ENCODE measurements around the gene PTPRT. TPM values are rescaled to one million over a fixed set of nuclear protein-coding genes. Genes with fewer than 3 reads are reported as not detected.

PTPRT gene
- total and polyA plus RNA-seq, 7 donors = under 0.01 to 0.09 (median 0.03) TPM; not detected in 1

- TF ChIP-seq, protein P1, sequence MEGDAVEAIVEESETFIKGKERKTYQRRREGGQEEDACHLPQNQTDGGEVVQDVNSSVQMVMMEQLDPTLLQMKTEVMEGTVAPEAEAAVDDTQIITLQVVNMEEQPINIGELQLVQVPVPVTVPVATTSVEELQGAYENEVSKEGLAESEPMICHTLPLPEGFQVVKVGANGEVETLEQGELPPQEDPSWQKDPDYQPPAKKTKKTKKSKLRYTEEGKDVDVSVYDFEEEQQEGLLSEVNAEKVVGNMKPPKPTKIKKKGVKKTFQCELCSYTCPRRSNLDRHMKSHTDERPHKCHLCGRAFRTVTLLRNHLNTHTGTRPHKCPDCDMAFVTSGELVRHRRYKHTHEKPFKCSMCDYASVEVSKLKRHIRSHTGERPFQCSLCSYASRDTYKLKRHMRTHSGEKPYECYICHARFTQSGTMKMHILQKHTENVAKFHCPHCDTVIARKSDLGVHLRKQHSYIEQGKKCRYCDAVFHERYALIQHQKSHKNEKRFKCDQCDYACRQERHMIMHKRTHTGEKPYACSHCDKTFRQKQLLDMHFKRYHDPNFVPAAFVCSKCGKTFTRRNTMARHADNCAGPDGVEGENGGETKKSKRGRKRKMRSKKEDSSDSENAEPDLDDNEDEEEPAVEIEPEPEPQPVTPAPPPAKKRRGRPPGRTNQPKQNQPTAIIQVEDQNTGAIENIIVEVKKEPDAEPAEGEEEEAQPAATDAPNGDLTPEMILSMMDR (IDR thresholded peaks at IDR 0.05) = no peak
- intact Hi-C loops (cut with DNase I) = no loop called here
- H3K4me1 ChIP-seq = no peaks in the 10 kb centered on the region
- no peak overlapping the region for H3K4me3 ChIP-seq
- no peak overlapping the region for H3K27ac ChIP-seq
- 29 to 53% (median 30%) methylated on average over 5 of the region's 5 CpGs for WGBS, 3 donors
- H3K9me3 ChIP-seq = no peaks in the 10 kb centered on the region
- ATAC-seq = no peak
- H3K27me3 ChIP-seq (ENCODE audit: insufficient read depth in 3 of 3, low read length in 2 of 3) = no peaks in the 10 kb centered on the region
- no peak for DNase-seq
- H3K36me3 ChIP-seq (ENCODE audit: insufficient read depth in 1 of 2, low read depth in 1 of 2) = no peaks in the 10 kb centered on the region
These were observed 1137.8 kb downstream of the PTPRT start for GRCh38 chr20:42051921-42052320.

DNA sequence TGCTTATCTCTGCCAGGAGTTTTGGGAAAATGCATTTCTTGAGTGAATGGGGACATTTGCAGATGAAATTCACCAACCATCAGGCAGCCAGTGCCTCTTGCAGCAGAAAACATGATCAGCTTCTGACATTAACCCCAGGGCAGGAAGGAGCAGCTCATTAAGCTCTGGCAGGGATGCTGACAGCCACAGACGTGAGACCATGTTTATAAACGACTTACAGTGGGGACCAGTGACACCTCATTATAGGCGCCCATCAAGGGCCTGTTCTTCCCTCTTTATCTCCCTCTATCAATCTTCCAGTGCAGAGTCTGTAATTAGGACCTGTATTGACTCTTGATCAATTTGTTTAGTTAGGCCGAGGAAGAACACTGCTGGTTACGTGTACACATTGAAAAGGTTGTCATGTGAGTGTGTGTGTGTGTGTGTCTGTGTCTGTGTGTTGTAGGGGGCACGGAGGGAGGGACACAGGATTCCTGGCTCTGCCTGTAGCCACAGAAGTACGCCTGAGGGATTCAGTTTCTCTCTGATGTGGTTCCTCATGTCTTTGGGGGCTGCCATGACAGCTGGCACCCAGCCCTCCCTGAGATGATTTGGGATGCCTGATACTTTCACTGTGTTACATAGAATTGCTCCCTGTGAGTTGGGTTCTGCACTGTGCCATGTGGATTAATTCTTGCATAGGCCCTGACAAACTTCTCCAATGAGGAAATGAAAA, 1143.2 kb downstream of the PTPRT start:
- H3K27me3 ChIP-seq (ENCODE audit: insufficient read depth in 3 of 3, low read length in 2 of 3) = no peaks in the 10 kb centered on the region
- no peaks in the 10 kb centered on the region for H3K4me1 ChIP-seq
- TF ChIP-seq, protein P1 (IDR thresholded peaks at IDR 0.05) = no peak
- intact Hi-C loops (cut with DNase I) = no loop called here
- ATAC-seq (no peak), DNase-seq (no peak)
- H3K9me3 ChIP-seq = no peaks in the 10 kb centered on the region
- no peaks in the 10 kb centered on the region for H3K36me3 ChIP-seq (ENCODE audit: insufficient read depth in 1 of 2, low read depth in 1 of 2)
- H3K4me3 ChIP-seq = no peak overlapping the region
- no peak overlapping the region for H3K27ac ChIP-seq
- WGBS, 3 donors = 66 to 69% (median 66%) methylated on average over 7 of the region's 7 CpGs

DNA sequence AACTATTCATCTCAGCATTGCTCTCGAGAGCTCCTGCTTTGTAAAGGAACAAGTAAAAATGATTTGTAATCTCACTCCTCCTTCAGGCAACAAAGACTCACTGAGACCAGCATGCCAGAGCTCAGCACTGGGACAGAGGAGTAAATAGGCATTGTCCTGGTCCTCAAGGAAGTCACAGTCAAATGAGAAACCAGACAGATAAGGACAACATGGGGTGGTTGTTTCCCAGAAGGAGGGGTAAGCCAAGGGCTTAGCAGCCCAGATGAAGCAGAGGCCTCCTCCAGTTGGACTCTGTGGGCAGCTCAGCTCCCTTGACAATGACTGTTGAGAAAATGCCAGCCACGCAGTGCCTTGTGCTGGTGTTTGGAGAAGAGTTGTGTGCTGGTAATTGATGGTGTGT, 1145.8 kb downstream of the PTPRT start:
- no peaks in the 10 kb centered on the region for H3K36me3 ChIP-seq (ENCODE audit: insufficient read depth in 1 of 2, low read depth in 1 of 2)
- ATAC-seq = no peak
- TF ChIP-seq, protein P1 (IDR thresholded peaks at IDR 0.05) = no peak
- no peak overlapping the region for H3K4me3 ChIP-seq
- H3K4me1 ChIP-seq = no peaks in the 10 kb centered on the region
- H3K27ac ChIP-seq = no peak overlapping the region
- H3K9me3 ChIP-seq = no peaks in the 10 kb centered on the region
- intact Hi-C loops (cut with DNase I) = no loop called here
- WGBS, 3 donors = 76 to 77% (median 76%) methylated on average over 2 of the region's 2 CpGs
- H3K27me3 ChIP-seq (ENCODE audit: insufficient read depth in 3 of 3, low read length in 2 of 3) = no peaks in the 10 kb centered on the region
- no peak for DNase-seq

GRCh38 chr20:42041000-42041565, 1148.6 kb downstream of the PTPRT start:
- Histone ChIP-seq H3K4me3 (no peak overlapping the region), H3K36me3 (ENCODE audit: insufficient read depth in 1 of 2, low read depth in 1 of 2) (no peaks in the 10 kb centered on the region), H3K9me3 (no peaks in the 10 kb centered on the region), H3K27ac (no peak overlapping the region), H3K4me1 (no peaks in the 10 kb centered on the region), H3K27me3 (ENCODE audit: insufficient read depth in 3 of 3, low read length in 2 of 3) (no peaks in the 10 kb centered on the region)
- ATAC-seq = no peak
- no peak for DNase-seq
- TF ChIP-seq, protein P1 (IDR thresholded peaks at IDR 0.05) = no peak
- intact Hi-C loops (cut with DNase I) = no loop called here
- 27 to 33% (median 30%) methylated on average over 6 of the region's 6 CpGs for WGBS, 3 donors
